ENCODE data around the gene IL18.

IL18 gene

GRCh38 chr11:112182867-112183266 is 19.0 kb upstream of the IL18 start:
- ChIA-PET POLR2A (no interaction called here), CTCF (no interaction called here)
- TF ChIP-seq FOXA1 (IDR thresholded peaks at IDR 0.05) (no peak), BHLHE40 (IDR thresholded peaks at IDR 0.05; ENCODE audit: borderline replicate concordance) (no peak), SP1 (IDR thresholded peaks at IDR 0.05) (no peak), TARDBP (IDR thresholded peaks at IDR 0.05) (no peak), FOXM1 (IDR thresholded peaks at IDR 0.05; ENCODE audit: borderline replicate concordance) (no peak), SUZ12 (IDR thresholded peaks at IDR 0.05) (no peak), ZNF384 (IDR thresholded peaks at IDR 0.05) (no peak), NFRKB (IDR thresholded peaks at IDR 0.05) (no peak), HDGF (IDR thresholded peaks at IDR 0.05; ENCODE audit: borderline replicate concordance) (no peak), FOXK2 (IDR thresholded peaks at IDR 0.05) (no peak), CTBP1 (IDR thresholded peaks at IDR 0.05; ENCODE audit: borderline replicate concordance) (no peak), PKNOX1 (IDR thresholded peaks at IDR 0.05) (no peak), ELF4 (IDR thresholded peaks at IDR 0.05) (no peak), LEF1 (IDR thresholded peaks at IDR 0.05; ENCODE audit: borderline replicate concordance) (no peak), L3MBTL2 (conservative IDR thresholded peaks at IDR 0.05) (no peak), ARNT (IDR thresholded peaks at IDR 0.05) (no peak)
- no peak for DNase-seq (ENCODE audit: extremely low spot score)

GRCh38 chr11:112179601-112180000 is 15.7 kb upstream of the IL18 start:
- ChIA-PET POLR2A (no interaction called here), CTCF (no interaction called here)
- no peak for TF ChIP-seq BHLHE40 (IDR thresholded peaks at IDR 0.05; ENCODE audit: borderline replicate concordance)
- no peak for DNase-seq (ENCODE audit: extremely low spot score)

GRCh38 chr11:112178936-112179335 is 15.0 kb upstream of the IL18 start:
- CTCF ChIA-PET = no interaction called here
- POLR2A ChIA-PET = no interaction called here
- DNase-seq (ENCODE audit: extremely low spot score) = no peak
- TF ChIP-seq TARDBP (IDR thresholded peaks at IDR 0.05) = no peak
- TF ChIP-seq L3MBTL2 (conservative IDR thresholded peaks at IDR 0.05) = no peak
- TF ChIP-seq HDGF (IDR thresholded peaks at IDR 0.05; ENCODE audit: borderline replicate concordance) = no peak
- TF ChIP-seq FOXM1 (IDR thresholded peaks at IDR 0.05; ENCODE audit: borderline replicate concordance) = no peak
- no peak for TF ChIP-seq ZNF384 (IDR thresholded peaks at IDR 0.05)
- no peak for TF ChIP-seq NFRKB (IDR thresholded peaks at IDR 0.05)
- no peak for TF ChIP-seq CTBP1 (IDR thresholded peaks at IDR 0.05; ENCODE audit: borderline replicate concordance)
- no peak for TF ChIP-seq ARNT (IDR thresholded peaks at IDR 0.05)
- no peak for TF ChIP-seq SUZ12 (IDR thresholded peaks at IDR 0.05)
- no peak for TF ChIP-seq BHLHE40 (IDR thresholded peaks at IDR 0.05; ENCODE audit: borderline replicate concordance)
- no peak for TF ChIP-seq ELF4 (IDR thresholded peaks at IDR 0.05)
- no peak for TF ChIP-seq PKNOX1 (IDR thresholded peaks at IDR 0.05)
- no peak for TF ChIP-seq SP1 (IDR thresholded peaks at IDR 0.05)
- no peak for TF ChIP-seq FOXA1 (IDR thresholded peaks at IDR 0.05)
- no peak for TF ChIP-seq FOXK2 (IDR thresholded peaks at IDR 0.05)
- no peak for TF ChIP-seq LEF1 (IDR thresholded peaks at IDR 0.05; ENCODE audit: borderline replicate concordance)

- ChIA-PET POLR2A (no interaction called here), CTCF (no interaction called here)
- no peak for DNase-seq (ENCODE audit: extremely low spot score)
- TF ChIP-seq PKNOX1 (IDR thresholded peaks at IDR 0.05) (no peak), LEF1 (IDR thresholded peaks at IDR 0.05; ENCODE audit: borderline replicate concordance) (no peak), SP1 (IDR thresholded peaks at IDR 0.05) (no peak), SUZ12 (IDR thresholded peaks at IDR 0.05) (no peak), FOXM1 (IDR thresholded peaks at IDR 0.05; ENCODE audit: borderline replicate concordance) (no peak), ARNT (IDR thresholded peaks at IDR 0.05) (no peak), FOXA1 (IDR thresholded peaks at IDR 0.05) (no peak), BHLHE40 (IDR thresholded peaks at IDR 0.05; ENCODE audit: borderline replicate concordance) (no peak), TARDBP (IDR thresholded peaks at IDR 0.05) (no peak)
Measured at GRCh38 chr11:112178428-112178827, 14.5 kb upstream of the IL18 start.

GRCh38 chr11:112177589-112177988 is 13.7 kb upstream of the IL18 start:
- CTCF ChIA-PET = no interaction called here
- DNase-seq (ENCODE audit: extremely low spot score) = no peak
- TF ChIP-seq HDGF (IDR thresholded peaks at IDR 0.05; ENCODE audit: borderline replicate concordance) (no peak), SP1 (IDR thresholded peaks at IDR 0.05) (no peak), ELF4 (IDR thresholded peaks at IDR 0.05) (no peak), FOXM1 (IDR thresholded peaks at IDR 0.05; ENCODE audit: borderline replicate concordance) (no peak), ARNT (IDR thresholded peaks at IDR 0.05) (no peak), PKNOX1 (IDR thresholded peaks at IDR 0.05) (no peak), BHLHE40 (IDR thresholded peaks at IDR 0.05; ENCODE audit: borderline replicate concordance) (no peak), SUZ12 (IDR thresholded peaks at IDR 0.05) (no peak), CTBP1 (IDR thresholded peaks at IDR 0.05; ENCODE audit: borderline replicate concordance) (no peak), ZNF384 (IDR thresholded peaks at IDR 0.05) (no peak), FOXK2 (IDR thresholded peaks at IDR 0.05) (no peak), L3MBTL2 (conservative IDR thresholded peaks at IDR 0.05) (no peak), LEF1 (IDR thresholded peaks at IDR 0.05; ENCODE audit: borderline replicate concordance) (no peak), TARDBP (IDR thresholded peaks at IDR 0.05) (no peak), FOXA1 (IDR thresholded peaks at IDR 0.05) (no peak), NFRKB (IDR thresholded peaks at IDR 0.05) (no peak)
- POLR2A ChIA-PET = no interaction called here

- ChIA-PET CTCF (interaction anchor here (1.0 to 1.7 kb wide), 3 partner anchors 19 to 63 kb away, joined by 6 to 8 read pairs (median 7); no protein-coding TSS in a partner anchor), POLR2A (no interaction called here)
- TF ChIP-seq ARNT (IDR thresholded peaks at IDR 0.05) = no peak
- TF ChIP-seq LEF1 (IDR thresholded peaks at IDR 0.05; ENCODE audit: borderline replicate concordance) = no peak
- no peak for TF ChIP-seq SUZ12 (IDR thresholded peaks at IDR 0.05)
- TF ChIP-seq TARDBP (IDR thresholded peaks at IDR 0.05) = no peak
- TF ChIP-seq FOXM1 (IDR thresholded peaks at IDR 0.05; ENCODE audit: borderline replicate concordance) = no peak
- TF ChIP-seq NFRKB (IDR thresholded peaks at IDR 0.05) = no peak
- no peak for TF ChIP-seq FOXK2 (IDR thresholded peaks at IDR 0.05)
- TF ChIP-seq L3MBTL2 (conservative IDR thresholded peaks at IDR 0.05) = no peak
- TF ChIP-seq BHLHE40 (IDR thresholded peaks at IDR 0.05; ENCODE audit: borderline replicate concordance) = no peak
- no peak for TF ChIP-seq ZNF384 (IDR thresholded peaks at IDR 0.05)
- TF ChIP-seq CTBP1 (IDR thresholded peaks at IDR 0.05; ENCODE audit: borderline replicate concordance) = no peak
- TF ChIP-seq PKNOX1 (IDR thresholded peaks at IDR 0.05) = no peak
- TF ChIP-seq ELF4 (IDR thresholded peaks at IDR 0.05) = no peak
- no peak for TF ChIP-seq FOXA1 (IDR thresholded peaks at IDR 0.05)
- no peak for TF ChIP-seq HDGF (IDR thresholded peaks at IDR 0.05; ENCODE audit: borderline replicate concordance)
- no peak for DNase-seq (ENCODE audit: extremely low spot score)
Measured at GRCh38 chr11:112176077-112176476, 12.2 kb upstream of the IL18 start.

Measured in HEK293T (cell line).